ENCODE results near the gene ZBTB20.

DNA sequence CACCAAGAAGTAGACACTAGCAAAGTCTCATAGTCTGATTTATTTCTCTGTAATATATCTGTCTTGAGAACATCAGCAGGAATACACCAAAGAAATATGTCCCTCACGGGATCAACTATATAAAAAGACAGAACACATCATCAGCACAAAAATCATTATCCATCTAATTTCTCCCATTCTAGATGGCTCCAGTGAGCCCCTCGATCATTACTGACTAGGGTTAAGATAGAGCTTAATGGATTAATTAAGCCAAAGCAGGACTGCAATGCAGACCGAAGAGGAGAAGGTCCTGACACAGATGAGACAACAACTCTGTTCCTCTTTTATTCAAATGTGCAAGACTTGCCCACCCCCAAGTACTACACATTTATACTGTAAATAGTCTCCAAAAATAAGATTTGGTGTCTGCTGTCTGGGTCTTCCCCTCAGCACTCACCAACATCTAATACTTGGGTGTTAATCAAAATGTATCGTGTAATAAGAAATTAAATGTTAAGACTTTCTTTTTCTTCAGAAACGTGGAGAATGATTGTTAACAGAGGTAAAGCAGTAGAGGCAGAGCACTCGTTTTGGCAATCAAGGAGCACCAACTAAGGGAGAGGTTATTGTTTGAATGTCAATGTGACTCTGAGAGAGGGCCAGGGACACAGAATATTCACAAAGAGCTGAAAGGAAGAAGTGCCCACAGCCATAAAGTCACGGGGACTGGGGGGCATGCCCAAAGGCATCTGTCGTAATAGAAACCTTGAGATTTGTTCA is 719.6 kb downstream of the ZBTB20 start:
- TF ChIP-seq POLR2A (IDR thresholded peaks at IDR 0.05; ENCODE audit: low read depth, low read length) = no peak
- TF ChIP-seq CTCF (conservative IDR thresholded peaks at IDR 0.05; ENCODE audit: low read depth, low read length) = no peak
- no peak for TF ChIP-seq RAD21 (IDR thresholded peaks at IDR 0.05; ENCODE audit: low read length)
- TF ChIP-seq BHLHE40 (IDR thresholded peaks at IDR 0.05; ENCODE audit: low read depth, low read length) = no peak

All from IMR-90 (cell line).